Subcutaneous adipose tissue (tissue), 4 donors: ENCODE data around the gene STRADB. TPM values are rescaled to one million over a fixed set of nuclear protein-coding genes. Genes with fewer than 3 reads are reported as not detected.

Experiments
- total RNA-seq, 4 donors: library from RNA; depleted of rRNA; stranded (reverse); fragments of >200 nt; gene quantifications; one replicate each; pipeline ENCODE4 v1.1.0, GENCODE V29; 2016
- TF ChIP-seq, protein P1 (sequence below): fragments of 450-650 bp; IDR thresholded peaks from one replicate; pipeline ENCODE4 v1.5.1; 2016; ENCODE audit warnings: low read depth, mild to moderate bottlenecking, control low read depth, antibody characterized with exemption, moderate library complexity

STRADB gene, protein sequence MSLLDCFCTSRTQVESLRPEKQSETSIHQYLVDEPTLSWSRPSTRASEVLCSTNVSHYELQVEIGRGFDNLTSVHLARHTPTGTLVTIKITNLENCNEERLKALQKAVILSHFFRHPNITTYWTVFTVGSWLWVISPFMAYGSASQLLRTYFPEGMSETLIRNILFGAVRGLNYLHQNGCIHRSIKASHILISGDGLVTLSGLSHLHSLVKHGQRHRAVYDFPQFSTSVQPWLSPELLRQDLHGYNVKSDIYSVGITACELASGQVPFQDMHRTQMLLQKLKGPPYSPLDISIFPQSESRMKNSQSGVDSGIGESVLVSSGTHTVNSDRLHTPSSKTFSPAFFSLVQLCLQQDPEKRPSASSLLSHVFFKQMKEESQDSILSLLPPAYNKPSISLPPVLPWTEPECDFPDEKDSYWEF
- total RNA-seq: 10 to 100 TPM; 29.3 to 86.7 (median 43.2) TPM

DNA sequence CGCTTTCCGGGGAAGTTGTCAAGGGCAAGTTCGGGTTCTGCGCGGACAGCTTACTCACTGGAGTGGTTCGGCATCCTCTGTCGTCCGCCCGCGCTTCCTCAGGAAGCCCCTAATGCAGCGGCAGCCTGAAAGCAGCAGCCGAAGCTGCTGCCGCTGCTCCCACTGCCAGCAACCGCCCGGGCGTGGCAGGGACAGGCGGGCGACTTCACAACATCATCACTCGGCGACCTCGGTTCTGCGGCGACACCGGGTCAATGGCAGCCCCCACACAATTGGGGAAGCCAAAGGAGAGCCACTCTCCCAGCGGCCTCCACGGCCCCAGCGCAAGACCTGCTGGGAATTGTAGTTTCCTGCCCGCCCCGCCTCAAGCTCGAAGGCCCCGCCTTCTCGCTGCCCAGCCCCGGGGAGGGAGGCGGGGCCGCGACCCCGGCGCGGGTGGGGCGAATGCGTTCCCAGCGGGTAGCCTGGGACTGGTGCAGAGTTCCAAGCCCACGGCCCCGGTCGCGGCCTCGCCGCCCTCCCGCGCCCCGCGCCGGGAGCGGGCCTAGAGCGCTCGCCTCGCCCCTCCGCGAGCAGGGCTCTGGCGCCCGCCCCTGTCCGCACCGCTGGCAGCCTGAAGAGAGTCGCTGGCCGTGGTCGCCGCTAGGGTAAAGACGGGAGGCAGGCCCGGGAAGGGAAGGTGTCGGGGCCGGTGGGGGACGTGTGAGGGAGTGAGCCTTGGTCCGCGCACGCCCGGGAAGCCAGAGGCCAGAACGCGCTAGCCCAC, at the start of gene STRADB, which contains the start of gene TRAK2:
TSS of gene STRADB (plus strand) at position 449 of the 766 bp plus-strand sequence. CDS start 3,101 bp downstream, outside the sequence.
TSS of gene TRAK2 (minus strand) at position 167 of the 766 bp plus-strand sequence. CDS start 30,951 bp downstream, outside the sequence.
- TF ChIP-seq, protein P1, sequence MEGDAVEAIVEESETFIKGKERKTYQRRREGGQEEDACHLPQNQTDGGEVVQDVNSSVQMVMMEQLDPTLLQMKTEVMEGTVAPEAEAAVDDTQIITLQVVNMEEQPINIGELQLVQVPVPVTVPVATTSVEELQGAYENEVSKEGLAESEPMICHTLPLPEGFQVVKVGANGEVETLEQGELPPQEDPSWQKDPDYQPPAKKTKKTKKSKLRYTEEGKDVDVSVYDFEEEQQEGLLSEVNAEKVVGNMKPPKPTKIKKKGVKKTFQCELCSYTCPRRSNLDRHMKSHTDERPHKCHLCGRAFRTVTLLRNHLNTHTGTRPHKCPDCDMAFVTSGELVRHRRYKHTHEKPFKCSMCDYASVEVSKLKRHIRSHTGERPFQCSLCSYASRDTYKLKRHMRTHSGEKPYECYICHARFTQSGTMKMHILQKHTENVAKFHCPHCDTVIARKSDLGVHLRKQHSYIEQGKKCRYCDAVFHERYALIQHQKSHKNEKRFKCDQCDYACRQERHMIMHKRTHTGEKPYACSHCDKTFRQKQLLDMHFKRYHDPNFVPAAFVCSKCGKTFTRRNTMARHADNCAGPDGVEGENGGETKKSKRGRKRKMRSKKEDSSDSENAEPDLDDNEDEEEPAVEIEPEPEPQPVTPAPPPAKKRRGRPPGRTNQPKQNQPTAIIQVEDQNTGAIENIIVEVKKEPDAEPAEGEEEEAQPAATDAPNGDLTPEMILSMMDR: no peak

DNA sequence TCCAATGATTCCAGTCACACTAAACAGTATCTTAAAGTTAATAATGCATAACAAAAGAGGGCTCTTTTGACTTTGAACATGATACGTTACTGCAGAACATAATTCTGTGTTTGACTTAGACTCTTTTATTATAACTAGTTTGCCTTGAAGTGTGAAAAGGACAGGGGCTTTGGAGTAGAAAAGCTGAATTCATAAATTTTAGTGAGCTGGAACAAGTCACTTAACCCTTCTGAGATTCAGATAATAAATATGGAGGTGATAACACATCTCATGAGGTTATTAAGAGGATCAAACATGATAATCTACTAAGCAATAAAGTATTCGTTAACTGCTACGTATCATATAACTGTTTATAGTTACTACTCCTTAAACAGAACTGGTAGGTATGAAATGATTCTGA, 49.7 kb upstream of the STRADB start:
- TF ChIP-seq, protein P1: no peak

DNA sequence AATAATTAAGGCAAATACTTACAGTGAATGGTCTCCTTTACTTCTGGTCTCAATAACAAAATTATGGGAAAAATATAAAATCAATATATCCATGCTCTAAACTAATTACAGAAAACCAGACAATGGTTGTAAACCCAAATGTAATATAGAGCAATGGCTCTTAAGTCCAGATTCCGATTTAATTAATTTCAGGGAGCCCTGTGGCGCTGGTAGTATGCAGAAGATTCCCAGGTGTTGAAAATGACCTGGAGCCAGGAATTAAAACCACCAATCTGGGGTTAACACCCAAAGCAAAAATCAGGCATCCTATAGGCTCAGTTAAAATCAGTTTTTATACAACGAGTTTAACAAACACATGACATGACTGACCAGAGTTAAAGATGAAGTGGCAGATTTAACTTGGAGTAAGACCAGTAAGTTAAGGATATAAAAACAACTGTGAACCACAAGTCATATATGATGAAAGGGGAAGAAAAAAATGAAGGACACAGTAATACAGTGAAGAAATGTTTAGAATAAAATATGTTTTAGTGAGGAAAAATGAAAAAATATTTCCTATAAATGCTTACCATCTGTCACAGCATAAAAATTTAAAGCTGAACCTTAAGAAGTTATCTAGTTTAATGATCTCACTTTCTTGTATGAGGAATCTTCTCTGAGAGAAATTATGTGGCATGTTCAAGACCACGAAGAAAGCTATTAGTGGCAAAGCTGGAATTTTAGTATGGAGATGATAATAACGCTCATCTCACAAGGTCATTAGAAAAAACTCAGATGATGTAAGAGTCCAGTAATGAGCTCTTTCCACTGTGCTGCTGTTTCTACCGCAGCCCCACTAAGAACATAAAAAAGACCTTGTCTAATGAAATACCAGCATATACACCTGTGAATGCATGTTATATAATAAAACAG, 48.6 kb upstream of the STRADB start:
- TF ChIP-seq, protein P1: no peak

DNA sequence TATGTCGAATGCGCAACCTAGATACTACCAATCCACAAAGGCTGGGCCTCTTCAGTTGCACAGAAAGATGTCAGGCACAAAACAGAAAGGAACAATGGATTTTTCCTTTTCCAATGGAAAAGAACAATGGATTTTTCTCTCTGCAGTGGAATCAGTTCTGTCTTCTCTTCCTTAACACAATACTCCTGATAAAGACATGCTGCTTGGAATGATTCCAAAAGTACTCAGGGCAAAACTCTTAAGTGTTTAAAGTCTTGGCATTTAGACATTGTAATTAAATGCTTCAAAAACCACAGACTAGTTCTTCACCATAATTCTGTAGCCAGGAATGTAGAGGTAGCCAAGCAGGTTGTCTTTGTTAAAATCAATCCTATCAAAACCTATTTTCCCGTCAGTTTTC, 47.7 kb upstream of the STRADB start:
- TF ChIP-seq, protein P1: no peak

DNA sequence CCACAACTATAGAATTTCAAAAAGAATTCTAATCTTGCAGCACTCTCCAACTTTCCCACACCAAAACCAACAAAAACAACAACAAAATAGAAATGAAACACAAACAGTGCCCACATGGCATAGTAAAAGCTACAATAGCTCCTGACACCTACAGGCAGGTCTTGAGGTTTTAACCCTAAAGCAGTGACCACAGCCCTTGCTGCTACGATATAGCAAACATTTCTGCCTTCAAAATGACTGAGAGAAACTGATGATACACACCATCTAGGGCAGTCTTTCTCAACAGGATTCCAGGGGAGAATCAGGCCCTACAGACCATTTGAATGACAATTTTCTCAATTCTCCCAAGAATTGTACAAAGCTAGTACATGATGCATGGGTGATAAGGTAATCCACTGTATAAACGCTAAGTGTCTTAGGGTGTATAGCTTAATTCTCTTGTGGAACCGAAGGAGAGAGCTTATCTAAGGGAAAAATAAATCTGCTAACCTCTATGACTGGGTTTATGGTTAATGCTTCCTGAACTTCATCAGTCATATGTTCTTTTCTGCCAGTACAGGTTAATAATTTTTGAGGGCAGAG, 46.8 kb upstream of the STRADB start:
- TF ChIP-seq, protein P1: no peak

DNA sequence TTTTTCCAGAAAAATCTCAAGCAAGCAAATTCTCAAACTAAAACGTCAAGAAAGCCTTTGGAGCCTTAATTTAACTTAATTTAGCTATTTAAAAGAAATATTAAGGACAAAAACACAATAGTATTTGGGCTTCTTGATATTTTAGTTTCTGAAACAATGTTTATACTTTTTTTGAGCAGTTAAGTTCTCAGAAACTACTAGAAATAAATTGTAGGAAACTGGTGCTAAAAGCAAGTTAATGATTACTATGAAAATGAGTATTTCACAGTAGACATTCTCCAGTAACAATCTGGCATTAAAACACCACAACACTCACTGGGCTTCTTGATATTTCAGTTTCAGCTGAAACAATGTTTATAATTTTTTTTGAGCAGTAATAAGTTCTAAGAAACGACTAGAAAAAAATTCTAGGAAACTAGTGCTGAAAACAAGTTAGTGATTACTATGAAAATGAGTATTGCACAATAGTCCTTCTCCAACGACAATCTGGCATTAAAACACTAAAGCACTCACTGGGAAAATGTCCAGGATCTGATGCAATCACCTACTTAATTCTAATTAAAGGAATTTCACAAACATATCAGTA, 45.4 kb upstream of the STRADB start:
- TF ChIP-seq, protein P1: no peak
